ENCODE results near the gene SNX11.

SNX11 gene

DNA sequence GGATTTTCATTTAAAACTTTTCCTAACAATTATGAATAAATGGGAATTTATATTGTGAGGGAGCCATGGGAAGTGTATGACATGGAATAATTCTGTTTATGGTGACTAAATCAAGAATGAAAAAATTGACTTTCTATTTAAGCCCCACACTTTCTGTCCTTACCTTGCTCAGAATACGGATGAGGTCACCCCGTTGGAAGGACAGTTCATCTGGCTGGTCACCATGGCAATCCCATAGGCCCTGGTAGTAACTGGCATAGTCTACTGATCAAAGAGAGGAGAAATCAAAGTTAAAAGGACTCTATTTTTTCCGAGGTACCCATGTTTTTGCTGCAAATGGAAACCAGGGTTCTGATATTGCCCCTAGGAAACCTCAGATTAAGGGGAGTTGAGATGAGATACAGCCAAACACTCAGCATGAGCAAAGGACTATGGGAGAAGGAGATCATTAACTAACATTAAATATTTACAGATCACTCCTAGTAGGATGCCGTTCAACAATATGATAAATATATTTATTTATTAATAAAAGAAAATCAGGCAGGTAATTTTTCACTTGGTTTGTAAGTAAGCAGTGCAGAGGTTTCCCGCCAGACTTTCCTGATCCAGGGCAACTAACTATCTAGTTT, 54.9 kb downstream of the SNX11 start:
- no peak for DNase-seq (ENCODE audit: low read depth)

DNA sequence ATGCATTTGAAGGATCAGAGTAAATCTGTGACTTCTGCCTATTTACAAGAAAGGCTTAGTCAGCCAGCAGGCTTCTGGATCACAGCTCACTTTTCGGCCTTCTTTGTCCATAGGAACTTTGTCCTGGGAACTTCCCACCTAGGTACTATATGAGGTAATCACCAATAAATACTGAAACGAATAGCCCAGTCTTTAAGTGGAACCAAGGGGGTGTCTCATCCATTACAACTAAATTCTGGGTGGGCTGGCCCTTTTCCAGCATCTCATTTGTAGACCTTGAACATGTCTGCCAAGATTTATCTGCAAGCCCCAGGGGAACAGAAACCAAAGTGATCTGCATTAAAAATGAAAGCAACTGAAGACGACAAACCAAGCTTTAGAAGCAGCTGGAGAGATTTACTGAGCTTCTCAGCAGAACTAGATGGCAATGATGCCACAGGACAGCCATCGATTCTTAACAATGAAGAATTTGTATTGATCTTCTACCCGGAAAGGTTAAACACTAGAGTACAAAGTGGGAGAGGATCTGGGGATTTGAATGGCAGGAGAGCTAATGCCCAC, 55.5 kb downstream of the SNX11 start:
- no peak for DNase-seq (ENCODE audit: low read depth)

DNA sequence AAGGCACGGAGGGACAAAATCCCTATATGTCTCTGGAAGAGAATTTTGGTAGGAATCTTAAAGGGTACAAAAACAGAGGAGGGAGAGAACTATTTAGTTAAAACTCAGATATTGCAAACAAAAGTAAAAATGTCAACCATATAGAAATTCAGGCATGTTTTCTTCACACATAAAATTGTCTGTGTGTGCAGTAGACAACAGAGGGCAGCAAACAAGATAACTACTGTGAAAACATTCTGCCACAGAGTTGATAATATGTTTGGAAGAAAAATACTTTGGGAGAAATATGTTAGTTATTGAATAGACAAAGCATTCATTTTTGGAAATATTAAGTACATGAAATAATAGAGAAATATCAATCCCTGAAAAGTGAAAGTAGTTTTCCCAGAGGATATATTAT, 56.2 kb downstream of the SNX11 start:
- no peak for DNase-seq (ENCODE audit: low read depth)

DNA sequence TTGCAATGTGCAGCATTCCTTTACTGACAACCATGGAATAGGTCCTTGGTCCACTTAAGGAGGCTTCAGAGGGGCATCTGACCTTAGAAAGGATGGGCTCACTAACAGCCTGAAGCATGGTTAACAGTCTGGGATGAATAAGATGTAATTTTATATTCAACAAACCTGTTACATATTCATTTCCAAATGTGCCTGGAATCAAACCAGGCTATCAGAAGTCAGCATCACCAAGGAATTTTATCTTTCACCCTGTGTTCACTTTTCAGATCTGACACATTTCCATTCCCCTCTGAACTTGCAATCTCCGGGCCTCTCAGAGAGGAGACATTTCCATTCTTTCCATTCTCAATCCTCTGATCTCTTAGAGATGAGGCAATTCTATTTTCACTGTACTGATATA, 62.4 kb downstream of the SNX11 start:
- no peak for DNase-seq (ENCODE audit: low read depth)

All from stimulated activated CD8-positive, alpha-beta memory T cell treated with anti-CD3 and anti-CD28 coated beads, Interleukin-15, amount 100 ng/mL, for 24 hours (primary cell).